ENCODE measurements around the gene SURF4. TPM values are rescaled to one million over a fixed set of nuclear protein-coding genes. Genes with fewer than 3 reads are reported as not detected.
"Not testable (repeated sequence)": the region's sequence is repeated elsewhere in the genome, so short reads cannot be mapped to it uniquely, and the experiment has no call there.

The SURF4 gene
- total RNA-seq, 1 experiment from 2014 or later, result 391 TPM

GRCh38 chr9:133334888-133335287 is 41.0 kb downstream of the SURF4 start:
- DNase-seq (ENCODE audit: low spot score), result not testable (repeated sequence)

- DNase-seq (ENCODE audit: low spot score), result no peak
Observed at GRCh38 chr9:133334161-133334560, 41.7 kb downstream of the SURF4 start.

- DNase-seq (ENCODE audit: low spot score), result no peak
Observed at GRCh38 chr9:133333566-133333965, 42.3 kb downstream of the SURF4 start.

- no peak for DNase-seq (ENCODE audit: low spot score)
Observed at GRCh38 chr9:133333011-133333410, 42.8 kb downstream of the SURF4 start.

GRCh38 chr9:133332381-133332730 is 43.5 kb downstream of the SURF4 start:
- no peak for DNase-seq (ENCODE audit: low spot score)

- no peak for DNase-seq (ENCODE audit: low spot score)
Observed at GRCh38 chr9:133331641-133332380, 44.0 kb downstream of the SURF4 start.

GRCh38 chr9:133331221-133331620 is 44.6 kb downstream of the SURF4 start:
- no peak for DNase-seq (ENCODE audit: low spot score)

GRCh38 chr9:133329306-133330156 is 46.3 kb downstream of the SURF4 start:
- DNase-seq (ENCODE audit: low spot score), result peak; percentile 38

GRCh38 chr9:133327834-133328484 is 47.9 kb downstream of the SURF4 start:
- DNase-seq (ENCODE audit: low spot score), result no peak

GRCh38 chr9:133327021-133327420 is 48.8 kb downstream of the SURF4 start:
- DNase-seq (ENCODE audit: low spot score), result not testable (repeated sequence)

GRCh38 chr9:133323991-133324703 is 51.7 kb downstream of the SURF4 start:
- no peak for DNase-seq (ENCODE audit: low spot score)

GRCh38 chr9:133323211-133323610 is 52.6 kb downstream of the SURF4 start:
- DNase-seq (ENCODE audit: low spot score), result no peak

GRCh38 chr9:133322701-133323100 is 53.2 kb downstream of the SURF4 start:
- no peak for DNase-seq (ENCODE audit: low spot score)

- DNase-seq (ENCODE audit: low spot score), result no peak
Observed at GRCh38 chr9:133321411-133321935, 54.4 kb downstream of the SURF4 start.

- DNase-seq (ENCODE audit: low spot score), result no peak
Observed at GRCh38 chr9:133320421-133320881, 55.4 kb downstream of the SURF4 start.

- DNase-seq (ENCODE audit: low spot score), result not testable (repeated sequence)
Observed at GRCh38 chr9:133317551-133317950, 58.3 kb downstream of the SURF4 start.

- no peak for DNase-seq (ENCODE audit: low spot score)
Observed at GRCh38 chr9:133315997-133316396, 59.9 kb downstream of the SURF4 start.

Measured in A172 (cell line).